AG04450 (cell line): ENCODE measurements around the gene MTMR1. TPM values are rescaled to one million over a fixed set of nuclear protein-coding genes. Genes with fewer than 3 reads are reported as not detected.

Experiments used
- CTCF ChIA-PET: fragments of 300-600, 350-600 bp; formaldehyde crosslinking; extraction: SDS; loops from one replicate; lab custom pipeline; 2022; ENCODE audit warnings: antibody characterized with exemption, inconsistent platforms; lab: Charles Lee
- POLR2A ChIA-PET: fragments of 350-600 bp; formaldehyde crosslinking; extraction: SDS; loops from one replicate; lab custom pipeline; 2021; ENCODE audit warnings: antibody characterized with exemption, inconsistent platforms; lab: Yijun Ruan, JAX
- DNase-seq: peaks from one replicate; pipeline ENCODE4 v3.0.0-alpha.2; 2011; ENCODE audit warnings: low read depth, low spot score
- H3K27ac ChIP-seq: one replicate; pipeline ENCODE4 v1.5.1; 2012; ENCODE audit warnings: low read depth, low read length, control low read depth
- H3K27me3 ChIP-seq: one replicate; pipeline ENCODE4 v1.6.0; 2012; ENCODE audit warnings: low read length; ENCODE audit not compliant: control insufficient read depth, insufficient read depth
- H3K4me3 ChIP-seq: 2 replicates; pipeline ENCODE4 v1.5.1; 2011; ENCODE audit warnings: mild to moderate bottlenecking, low read depth, low read length, control low read depth
- H3K9me3 ChIP-seq: 2 replicates; pipeline ENCODE4 v1.5.1; 2012; ENCODE audit warnings: low read length; ENCODE audit not compliant: control insufficient read depth, insufficient read depth
- CTCF ChIP-seq: IDR thresholded peaks from 2 replicates; pipeline ENCODE4 v1.5.1; 2011; ENCODE audit warnings: low read depth, low read length, control low read depth, inconsistent platforms
- polyA plus RNA-seq: library from polyadenylated mRNA; depleted of rRNA; stranded (reverse); fragments of >200 nt; gene quantifications from 2 replicates; pipeline ENCODE4 v1.2.3, GENCODE V29; 2011

The MTMR1 gene
- polyA plus RNA-seq, 1 experiment: 43.6 TPM

GRCh38 chrX:150700107-150700506 lies 6.9 kb downstream of the MTMR1 start:
- Histone ChIP-seq H3K9me3 (no peaks in the 10 kb centered on the region), H3K4me3 (no peak overlapping the region), H3K27me3 (no peaks in the 10 kb centered on the region), H3K27ac (no peak overlapping the region)
- ChIA-PET POLR2A (no interaction called here), CTCF (interaction anchor here (1.1 kb wide), 1 partner anchor 18 kb away, joined by 3 read pairs; no protein-coding TSS in a partner anchor)
- TF ChIP-seq CTCF: no peak
- DNase-seq: no peak

GRCh38 chrX:150701377-150701776 lies 8.2 kb downstream of the MTMR1 start:
- ChIA-PET CTCF (interaction anchor here (1.1 kb wide), 1 partner anchor 16 kb away, joined by 3 read pairs; no protein-coding TSS in a partner anchor), POLR2A (no interaction called here)
- no peak for TF ChIP-seq CTCF
- Histone ChIP-seq H3K27ac (no peak overlapping the region), H3K27me3 (no peaks in the 10 kb centered on the region), H3K4me3 (no peak overlapping the region), H3K9me3 (no peaks in the 10 kb centered on the region)
- DNase-seq: no peak

GRCh38 chrX:150702966-150703694 lies 9.9 kb downstream of the MTMR1 start:
- CTCF ChIA-PET: interaction anchor here (0.6 to 2.1 kb wide), 2 partner anchors 15 to 765 kb away, joined by 3 to 5 read pairs; partner anchors contain the start of gene EOLA2
- Histone ChIP-seq H3K27me3 (no peaks in the 10 kb centered on the region), H3K9me3 (no peaks in the 10 kb centered on the region), H3K27ac (no peak overlapping the region), H3K4me3 (no peak overlapping the region)
- TF ChIP-seq CTCF: no peak
- DNase-seq: no peak
- POLR2A ChIA-PET: no interaction called here

- Histone ChIP-seq H3K27me3 (no peaks in the 10 kb centered on the region), H3K4me3 (no peak overlapping the region), H3K27ac (no peak overlapping the region), H3K9me3 (no peaks in the 10 kb centered on the region)
- TF ChIP-seq CTCF: no peak
- POLR2A ChIA-PET: no interaction called here
- no peak for DNase-seq
- CTCF ChIA-PET: interaction anchor here (2.1 kb wide), 1 partner anchor 765 kb away, joined by 5 read pairs; the partner anchor contains the start of gene EOLA2
These were observed 10.4 kb downstream of the MTMR1 start for GRCh38 chrX:150703695-150703974.

GRCh38 chrX:150704030-150704613 lies 10.9 kb downstream of the MTMR1 start:
- Histone ChIP-seq H3K27ac (peak overlapping the region; percentile 21), H3K27me3 (no peaks in the 10 kb centered on the region), H3K4me3 (no peak overlapping the region), H3K9me3 (no peaks in the 10 kb centered on the region)
- POLR2A ChIA-PET: no interaction called here
- DNase-seq: no peak
- TF ChIP-seq CTCF: no peak
- CTCF ChIA-PET: interaction anchor here (0.7 to 2.1 kb wide), 2 partner anchors 14 to 766 kb away, joined by 3 to 5 read pairs; partner anchors contain the start of gene EOLA2
